Activated CD8-positive, alpha-beta T cell treated with anti-CD3 and anti-CD28 coated beads, Interleukin-2, amount 10 ng/mL, durations not matched to agents 7 days and 5 days (primary cell): ENCODE measurements around the gene TMEM39A. TPM values are rescaled to one million over a fixed set of nuclear protein-coding genes. Genes with fewer than 3 reads are reported as not detected.

Experiments used
- ATAC-seq: fragments of 150-1000 bp; cut with Tn5 transposase; one replicate; pipeline ENCODE4 v1.10.0; 2021; ENCODE audit warnings: moderate library complexity
- CTCF ChIA-PET: fragments of 350-600 bp; sonication (Branson Sonifier 250); formaldehyde crosslinking; loops from one replicate; lab custom pipeline; 2021; ENCODE audit warnings: antibody characterized with exemption; lab: Charles Lee
- POLR2A ChIA-PET: fragments of 350-600 bp; sonication (Branson Sonifier 250); formaldehyde crosslinking; loops from one replicate; lab custom pipeline; 2021; ENCODE audit warnings: antibody characterized with exemption; lab: Charles Lee
- DNase-seq: peaks from one replicate; pipeline ENCODE4 v3.0.0-alpha.2; 2020
- H3K27ac Mint-ChIP-seq: one replicate; pipeline ENCODE4 v1.8.0; 2021; ENCODE audit warnings: mild to moderate bottlenecking, mixed read lengths
- H3K27me3 Mint-ChIP-seq: one replicate; pipeline ENCODE4 v1.8.0; 2021; ENCODE audit warnings: low read depth, mixed read lengths
- H3K36me3 Mint-ChIP-seq: one replicate; pipeline ENCODE4 v1.8.0; 2021; ENCODE audit warnings: low read depth, mixed read lengths
- H3K4me1 Mint-ChIP-seq: one replicate; pipeline ENCODE4 v1.8.0; 2021; ENCODE audit warnings: low read depth, mixed read lengths
- H3K4me3 Mint-ChIP-seq: one replicate; pipeline ENCODE4 v1.8.0; 2021; ENCODE audit warnings: mild to moderate bottlenecking, mixed read lengths
- H3K9me3 Mint-ChIP-seq: one replicate; pipeline ENCODE4 v1.8.0; 2022; ENCODE audit warnings: mixed read lengths; ENCODE audit not compliant: insufficient read depth
- total RNA-seq, 2 experiments: library from RNA; stranded (reverse); gene quantifications; one replicate each; pipeline ENCODE4 v1.2.3, GENCODE V29; 2021

TMEM39A gene
- total RNA-seq, 2 experiments from 2014 or later: 30.5 to 31.2 TPM

DNA sequence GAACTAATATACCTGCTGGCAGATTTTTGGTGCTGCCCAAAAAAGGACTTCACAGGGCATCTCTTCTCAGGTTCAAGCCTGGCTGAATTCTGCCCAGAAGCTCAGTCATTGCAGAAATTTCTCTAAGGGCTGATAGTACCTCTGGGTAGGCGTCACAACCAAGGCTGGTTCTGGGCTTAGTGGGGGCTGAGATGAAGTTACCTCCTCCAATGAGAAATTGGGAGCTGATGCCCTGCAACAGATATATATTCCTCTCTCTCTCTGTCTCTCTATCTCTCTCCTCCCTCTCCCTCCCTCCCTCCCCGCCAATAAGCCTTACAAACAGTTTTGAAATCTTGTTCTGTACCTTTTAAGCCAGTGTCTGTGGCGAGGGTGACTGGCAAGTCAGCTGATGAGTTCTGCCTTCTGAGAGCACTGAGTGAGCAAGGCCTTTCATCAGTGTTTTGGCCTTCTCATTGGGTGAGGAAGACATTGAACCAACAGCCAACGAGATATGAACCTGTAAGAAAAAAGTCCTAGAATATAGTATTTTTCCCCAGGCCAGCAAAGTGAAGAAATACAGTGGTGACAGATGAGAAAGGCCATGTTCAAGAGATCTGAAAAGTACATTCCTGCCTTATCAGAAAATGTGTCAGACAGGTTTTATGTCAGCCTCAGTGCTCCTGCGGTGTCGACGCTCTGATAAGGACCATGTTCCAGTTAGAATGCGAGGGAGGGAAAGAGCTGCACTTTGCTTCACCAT lies 45.5 kb downstream of the TMEM39A start:
- H3K36me3 Mint-ChIP-seq: no peaks in the 10 kb centered on the region
- CTCF ChIA-PET: no interaction called here
- no peak for DNase-seq
- H3K27me3 Mint-ChIP-seq: no peaks in the 10 kb centered on the region
- H3K27ac Mint-ChIP-seq: no peak overlapping the region
- POLR2A ChIA-PET: no interaction called here
- H3K4me3 Mint-ChIP-seq: no peak overlapping the region
- no peak for ATAC-seq
- H3K4me1 Mint-ChIP-seq: peaks cover 13% of the 10 kb centered on the region
- H3K9me3 Mint-ChIP-seq: no peaks in the 10 kb centered on the region

DNA sequence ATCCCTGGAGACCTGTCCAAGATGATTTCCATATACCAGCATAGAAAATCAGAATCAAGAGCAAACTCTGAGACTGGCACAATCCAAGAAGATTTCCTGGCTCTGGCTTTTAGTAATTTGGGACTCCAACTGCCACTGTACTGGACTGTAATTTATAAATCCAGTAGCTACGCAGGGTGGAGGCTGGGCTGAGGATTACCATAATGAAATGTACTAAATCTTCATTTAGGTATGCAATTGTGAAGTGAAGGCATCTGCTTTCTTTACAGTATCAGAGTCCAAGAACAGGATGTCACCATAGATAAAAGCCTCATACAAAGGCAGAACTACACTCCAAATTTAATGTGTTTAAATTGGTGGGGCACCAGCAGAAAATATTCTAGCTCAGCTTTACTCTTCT lies 46.5 kb downstream of the TMEM39A start:
- DNase-seq (no peak), ATAC-seq (no peak)
- Mint-ChIP-seq H3K4me1 (peaks cover 8% of the 10 kb centered on the region), H3K27me3 (no peaks in the 10 kb centered on the region), H3K27ac (no peak overlapping the region), H3K9me3 (no peaks in the 10 kb centered on the region), H3K36me3 (no peaks in the 10 kb centered on the region), H3K4me3 (no peak overlapping the region)
- ChIA-PET CTCF (no interaction called here), POLR2A (no interaction called here)

DNA sequence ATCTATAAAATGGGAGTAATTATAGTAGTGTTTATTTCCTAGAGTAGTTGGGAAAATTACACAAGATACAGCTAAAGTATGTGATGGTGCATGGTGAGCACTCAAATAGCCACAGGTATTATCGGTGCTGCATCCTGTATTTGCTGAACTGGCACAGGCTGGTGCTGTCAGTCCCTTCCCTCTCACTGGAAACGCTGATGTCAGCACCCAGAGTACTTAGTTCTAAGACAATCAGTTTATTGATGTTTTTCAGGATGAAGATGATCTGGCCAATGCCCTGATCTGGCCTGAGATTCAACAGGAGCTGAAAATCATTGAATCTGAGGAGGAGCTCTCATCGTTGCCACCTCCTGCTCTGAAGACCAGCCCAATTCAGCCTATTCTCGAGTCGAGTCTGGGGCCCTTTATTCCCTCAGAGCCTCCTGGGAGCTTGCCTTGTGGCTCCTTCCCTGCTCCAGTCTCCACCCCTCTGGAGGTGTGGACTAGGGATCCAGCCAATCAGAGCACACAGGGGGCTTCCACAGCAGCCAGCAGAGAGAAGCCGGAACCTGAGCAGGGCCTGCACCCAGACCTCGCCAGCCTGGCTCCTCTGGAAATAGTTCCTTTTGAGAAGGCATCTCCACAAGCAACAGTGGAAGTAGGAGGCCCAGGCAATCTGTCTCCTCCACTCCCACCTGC lies 49.7 kb downstream of the TMEM39A start:
- peaks cover 3% of the 10 kb centered on the region for H3K4me1 Mint-ChIP-seq
- H3K27me3 Mint-ChIP-seq: no peaks in the 10 kb centered on the region

DNA sequence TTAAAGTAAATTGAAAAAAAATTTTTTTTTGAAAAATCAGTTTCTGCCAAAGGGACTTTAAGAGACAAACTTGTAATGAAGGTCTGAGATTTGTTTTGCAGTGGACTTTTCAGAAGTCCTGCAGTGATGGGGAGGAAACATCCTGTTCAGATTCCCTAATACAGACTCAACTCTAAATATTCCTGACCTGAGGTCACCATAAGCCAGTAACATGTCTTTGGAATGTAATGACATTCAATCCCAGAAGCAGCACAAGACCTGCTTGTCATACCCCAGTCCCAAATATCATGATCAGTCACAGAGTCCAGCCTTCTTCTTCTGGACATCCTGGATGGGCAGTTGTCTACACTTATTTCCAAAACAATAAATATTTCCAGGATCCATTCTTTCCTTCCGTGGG lies 53.6 kb downstream of the TMEM39A start:
- H3K4me1 Mint-ChIP-seq: peaks cover 3% of the 10 kb centered on the region
- ChIA-PET POLR2A (no interaction called here), CTCF (no interaction called here)
- H3K27me3 Mint-ChIP-seq: no peaks in the 10 kb centered on the region
- no peaks in the 10 kb centered on the region for H3K36me3 Mint-ChIP-seq
- no peak overlapping the region for H3K4me3 Mint-ChIP-seq
- H3K27ac Mint-ChIP-seq: no peak overlapping the region
- DNase-seq: no peak
- no peak for ATAC-seq
- H3K9me3 Mint-ChIP-seq: no peaks in the 10 kb centered on the region

More for the DNA sequence above, 49.7 kb downstream of the TMEM39A start:
- DNase-seq (no peak), ATAC-seq (no peak)
- Mint-ChIP-seq H3K27ac (no peak overlapping the region), H3K9me3 (no peaks in the 10 kb centered on the region), H3K36me3 (no peaks in the 10 kb centered on the region), H3K4me3 (no peak overlapping the region)
- ChIA-PET CTCF (no interaction called here), POLR2A (no interaction called here)

- ChIA-PET POLR2A (no interaction called here), CTCF (no interaction called here)
- DNase-seq (no peak), ATAC-seq (no peak)
- H3K9me3 Mint-ChIP-seq: no peaks in the 10 kb centered on the region
- no peak overlapping the region for H3K27ac Mint-ChIP-seq
- H3K36me3 Mint-ChIP-seq: no peaks in the 10 kb centered on the region
- no peak overlapping the region for H3K4me3 Mint-ChIP-seq
- no peaks in the 10 kb centered on the region for H3K4me1 Mint-ChIP-seq
- no peaks in the 10 kb centered on the region for H3K27me3 Mint-ChIP-seq
Observed at GRCh38 chr3:119408243-119408950, 55.0 kb downstream of the TMEM39A start.

GRCh38 chr3:119405315-119405714 lies 58.1 kb downstream of the TMEM39A start:
- ChIA-PET CTCF (no interaction called here), POLR2A (no interaction called here)
- no peaks in the 10 kb centered on the region for H3K27me3 Mint-ChIP-seq

GRCh38 chr3:119403201-119403600 lies 60.2 kb downstream of the TMEM39A start:
- Mint-ChIP-seq H3K36me3 (peaks cover 2% of the 10 kb centered on the region), H3K4me3 (no peak overlapping the region), H3K9me3 (no peaks in the 10 kb centered on the region), H3K27me3 (no peaks in the 10 kb centered on the region), H3K4me1 (peaks cover 5% of the 10 kb centered on the region), H3K27ac (no peak overlapping the region)
- DNase-seq (no peak), ATAC-seq (no peak)
- ChIA-PET CTCF (no interaction called here), POLR2A (no interaction called here)

More at GRCh38 chr3:119405315-119405714, 58.1 kb downstream of the TMEM39A start:
- H3K9me3 Mint-ChIP-seq: no peaks in the 10 kb centered on the region
- no peaks in the 10 kb centered on the region for H3K36me3 Mint-ChIP-seq
- no peak overlapping the region for H3K27ac Mint-ChIP-seq
- ATAC-seq (no peak), DNase-seq (no peak)
- H3K4me3 Mint-ChIP-seq: no peak overlapping the region
- H3K4me1 Mint-ChIP-seq: peaks cover 5% of the 10 kb centered on the region

- peaks cover 5% of the 10 kb centered on the region for H3K4me1 Mint-ChIP-seq
- H3K27me3 Mint-ChIP-seq: no peaks in the 10 kb centered on the region
- ATAC-seq (no peak), DNase-seq (no peak)
- POLR2A ChIA-PET: no interaction called here
- no peaks in the 10 kb centered on the region for H3K9me3 Mint-ChIP-seq
- CTCF ChIA-PET: no interaction called here
- no peak overlapping the region for H3K27ac Mint-ChIP-seq
- H3K36me3 Mint-ChIP-seq: peaks cover 2% of the 10 kb centered on the region
- no peak overlapping the region for H3K4me3 Mint-ChIP-seq
Observed at GRCh38 chr3:119402791-119403190, 60.6 kb downstream of the TMEM39A start.

DNA sequence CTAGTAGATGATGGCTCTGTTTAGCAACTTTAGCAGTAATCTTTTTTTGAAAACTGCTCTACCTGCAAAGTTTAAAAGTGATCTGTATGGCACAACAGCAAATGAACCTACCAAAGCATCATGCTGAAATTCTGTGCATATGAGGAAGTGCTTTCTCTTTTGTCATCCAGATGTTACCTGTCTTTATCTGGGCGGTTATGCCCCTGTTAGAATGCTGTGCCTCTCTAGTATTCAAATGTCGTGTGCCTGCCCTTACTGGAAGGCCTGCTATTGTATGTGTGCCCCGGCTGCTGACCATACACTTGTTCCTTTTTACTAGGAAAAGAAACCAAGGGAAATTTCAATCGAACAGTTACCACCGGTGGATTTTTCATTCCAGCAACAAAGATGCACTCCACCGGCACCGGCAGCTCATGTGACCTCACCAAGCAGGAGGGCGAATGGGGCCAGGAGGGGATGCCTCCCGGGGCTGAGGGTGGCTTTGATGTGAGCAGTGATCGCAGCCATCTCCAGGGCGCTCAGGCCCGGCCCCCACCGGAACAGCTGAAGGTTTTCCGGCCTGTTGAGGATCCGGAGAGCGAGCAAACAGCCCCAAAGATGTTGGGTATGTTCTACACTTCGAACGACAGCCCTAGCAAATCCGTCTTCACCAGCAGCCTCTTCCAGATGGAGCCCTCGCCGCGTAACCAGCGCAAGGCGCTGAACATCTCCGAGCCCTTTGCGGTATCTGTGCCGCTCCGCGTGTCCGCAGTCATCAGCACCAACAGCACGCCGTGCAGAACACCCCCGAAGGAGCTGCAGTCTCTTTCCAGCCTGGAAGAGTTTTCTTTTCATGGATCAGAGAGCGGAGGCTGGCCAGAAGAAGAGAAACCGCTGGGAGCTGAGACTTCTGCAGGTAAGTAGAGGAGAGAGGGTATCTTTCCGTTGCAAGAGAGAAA lies 61.6 kb downstream of the TMEM39A start:
- H3K36me3 Mint-ChIP-seq: peaks cover 2% of the 10 kb centered on the region
- DNase-seq (no peak), ATAC-seq (no peak)
- H3K4me1 Mint-ChIP-seq: peaks cover 5% of the 10 kb centered on the region
- no peak overlapping the region for H3K27ac Mint-ChIP-seq
- POLR2A ChIA-PET: no interaction called here
- H3K4me3 Mint-ChIP-seq: no peak overlapping the region
- H3K9me3 Mint-ChIP-seq: no peaks in the 10 kb centered on the region
- CTCF ChIA-PET: no interaction called here
- H3K27me3 Mint-ChIP-seq: no peaks in the 10 kb centered on the region

- ATAC-seq: no peak
- CTCF ChIA-PET: no interaction called here
- H3K27ac Mint-ChIP-seq: no peak overlapping the region
Observed at GRCh38 chr3:119401069-119401468, 62.3 kb downstream of the TMEM39A start.

GRCh38 chr3:119400466-119400865 lies 62.9 kb downstream of the TMEM39A start:
- Mint-ChIP-seq H3K4me1 (peaks cover 15% of the 10 kb centered on the region), H3K27me3 (no peaks in the 10 kb centered on the region), H3K36me3 (peaks cover 2% of the 10 kb centered on the region), H3K9me3 (no peaks in the 10 kb centered on the region), H3K4me3 (no peak overlapping the region), H3K27ac (no peak overlapping the region)
- ChIA-PET CTCF (no interaction called here), POLR2A (interaction anchor here (0.6 kb wide), 1 partner anchor 98 kb away, joined by 3 read pairs; no protein-coding TSS in a partner anchor)
- no peak for DNase-seq
- ATAC-seq: no peak

More at GRCh38 chr3:119401069-119401468, 62.3 kb downstream of the TMEM39A start:
- POLR2A ChIA-PET: no interaction called here
- Mint-ChIP-seq H3K4me3 (no peak overlapping the region), H3K4me1 (peaks cover 8% of the 10 kb centered on the region), H3K36me3 (peaks cover 2% of the 10 kb centered on the region), H3K27me3 (no peaks in the 10 kb centered on the region), H3K9me3 (no peaks in the 10 kb centered on the region)
- DNase-seq: no peak
